Ascending aorta (tissue), 2 donors: ENCODE results near the gene ATXN10. TPM values are rescaled to one million over a fixed set of nuclear protein-coding genes. Genes with fewer than 3 reads are reported as not detected.

Experiments
- DNase-seq, 2 donors: peaks; one replicate each; pipeline ENCODE4 v3.0.0-alpha.2; 2019; ENCODE audit warnings: low spot score in 2 of 2
- H3K27ac ChIP-seq, 2 donors: fragments of 200-600 bp; sonication (generic); one replicate each; pipeline ENCODE4 v1.5.1; 2016 to 2017; ENCODE audit warnings: mild to moderate bottlenecking in 1 of 2
- H3K27me3 ChIP-seq: fragments of 200-600 bp; sonication (generic); one replicate; pipeline ENCODE4 v1.5.1; 2017
- H3K36me3 ChIP-seq, 2 donors: fragments of 200-600 bp; sonication (generic); one replicate each; pipeline ENCODE4 v1.5.1; 2016
- H3K4me1 ChIP-seq, 2 donors: fragments of 200-600 bp; sonication (generic); one replicate each; pipeline ENCODE4 v1.5.1; 2016 to 2017; ENCODE audit warnings: mild to moderate bottlenecking in 1 of 2
- H3K4me3 ChIP-seq, 2 donors: fragments of 200-600 bp; sonication (generic); one replicate each; pipeline ENCODE4 v1.5.1; 2016 to 2017; ENCODE audit warnings: mild to moderate bottlenecking in 1 of 2
- H3K9me3 ChIP-seq, 2 donors: fragments of 200-600 bp; sonication (generic); one replicate each; pipeline ENCODE4 v1.5.1; 2016
- CTCF ChIP-seq, 3 experiments: fragments of 200-600 bp in 2 of 3; fragments of 450-650 bp in 1 of 3; sonication (generic) in 2 of 3; IDR thresholded peaks; one replicate each; pipeline ENCODE4 v1.5.1; 2016 to 2019; ENCODE audit warnings: antibody characterized with exemption in 3 of 3, mild to moderate bottlenecking in 1 of 3, moderate library complexity in 1 of 3
- intact Hi-C: fragments of 100-400 bp; cut with DNase I; formaldehyde crosslinking; loops from one replicate; pipeline ENCODE4 v1.15.1; 2023
- total RNA-seq: library from RNA; depleted of rRNA; stranded (reverse); fragments of >200 nt; gene quantifications from one replicate; pipeline ENCODE4 v1.1.0, GENCODE V29; 2016

ATXN10 gene
- total RNA-seq, 1 donor from 2014 or later: 82.1 TPM

DNA sequence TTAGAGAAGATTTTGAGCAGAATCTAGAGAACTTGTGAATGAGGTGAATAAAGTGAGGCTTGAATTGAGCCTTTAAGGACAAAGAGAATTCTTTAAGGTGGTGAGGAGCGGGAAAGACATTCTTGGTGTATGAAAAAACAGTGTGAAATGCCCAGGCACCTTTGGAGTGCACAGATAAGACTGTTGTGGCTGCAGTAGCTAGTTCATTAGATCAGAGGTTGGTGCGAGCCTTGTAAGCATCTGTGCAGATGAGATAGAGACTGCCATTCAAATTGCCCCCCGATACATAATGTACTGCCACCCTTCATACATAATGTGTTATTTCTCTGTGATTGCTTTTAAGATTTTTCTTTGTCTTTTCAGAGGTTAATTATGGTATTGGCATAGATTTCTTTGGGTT is 31.3 kb downstream of the ATXN10 start:
- Histone ChIP-seq H3K4me1 (no peaks in the 10 kb centered on the region), H3K27ac (no peak overlapping the region), H3K4me3 (no peak overlapping the region), H3K36me3 (peaks cover 21 to 48% of the 10 kb centered on the region in 2 donors), H3K9me3 (no peaks in the 10 kb centered on the region), H3K27me3 (no peaks in the 10 kb centered on the region)
- TF ChIP-seq CTCF (IDR thresholded peaks at IDR 0.05): no peak
- no peak for DNase-seq
- intact Hi-C loops: no loop called here

DNA sequence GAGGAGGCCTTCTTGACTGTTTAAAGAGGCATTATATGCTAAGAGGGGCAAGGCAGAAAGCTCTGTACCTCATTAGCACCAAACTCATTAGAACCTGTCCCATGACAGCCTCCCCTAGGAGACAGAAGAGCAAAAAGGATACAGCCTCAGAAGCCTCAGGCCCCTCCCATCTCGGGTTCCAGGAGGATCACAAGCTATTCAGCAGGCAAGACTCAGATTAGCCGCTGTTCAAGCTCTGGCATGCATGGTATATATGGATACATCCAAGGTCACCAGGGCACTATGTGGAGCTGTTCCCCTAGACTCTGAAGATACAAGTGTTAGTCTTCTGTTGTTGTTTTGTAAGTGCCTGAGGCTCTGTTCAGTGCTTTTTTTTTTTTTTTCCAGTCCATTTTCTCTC is 32.1 kb downstream of the ATXN10 start:
- no peak for DNase-seq
- no peaks in the 10 kb centered on the region for H3K4me1 ChIP-seq
- H3K4me3 ChIP-seq: no peak overlapping the region
- no peak overlapping the region for H3K27ac ChIP-seq
- no peaks in the 10 kb centered on the region for H3K27me3 ChIP-seq
- H3K36me3 ChIP-seq: peaks cover 21 to 44% of the 10 kb centered on the region in 2 donors
- intact Hi-C loops: no loop called here
- no peak for TF ChIP-seq CTCF (IDR thresholded peaks at IDR 0.05)
- no peaks in the 10 kb centered on the region for H3K9me3 ChIP-seq

GRCh38 chr22:45704648-45705047 is 33.0 kb downstream of the ATXN10 start:
- Histone ChIP-seq H3K27me3 (no peaks in the 10 kb centered on the region), H3K9me3 (no peaks in the 10 kb centered on the region), H3K36me3 (peaks cover 21 to 44% of the 10 kb centered on the region in 2 donors), H3K27ac (no peak overlapping the region), H3K4me1 (peaks cover 0 to 3% of the 10 kb centered on the region in 2 donors), H3K4me3 (no peak overlapping the region)
- TF ChIP-seq CTCF (IDR thresholded peaks at IDR 0.05): no peak
- intact Hi-C loops: no loop called here
- DNase-seq: no peak

DNA sequence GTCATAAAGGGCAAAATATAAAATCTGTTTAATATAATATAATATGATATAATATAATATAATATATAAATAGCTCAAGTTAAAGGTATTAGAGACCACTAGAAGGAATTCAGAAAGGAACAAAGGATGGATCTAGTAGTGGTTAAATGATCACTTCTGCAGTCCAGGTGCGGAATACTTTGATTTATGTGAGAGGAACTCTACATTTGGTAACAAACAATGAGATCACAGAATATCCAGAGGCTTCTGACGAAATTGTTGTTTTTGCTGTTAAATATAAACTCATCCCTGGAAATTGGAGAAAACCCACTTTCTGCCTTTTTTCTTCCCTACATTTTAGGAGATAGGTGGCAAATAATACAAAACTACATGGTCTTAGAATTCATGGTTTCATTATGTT is 36.0 kb downstream of the ATXN10 start:
- H3K4me3 ChIP-seq: no peak overlapping the region
- peaks cover 0 to 3% of the 10 kb centered on the region in 2 donors for H3K4me1 ChIP-seq
- intact Hi-C loops: no loop called here
- TF ChIP-seq CTCF (IDR thresholded peaks at IDR 0.05): no peak
- peaks cover 13 to 20% of the 10 kb centered on the region in 2 donors for H3K36me3 ChIP-seq
- H3K27ac ChIP-seq: no peak overlapping the region
- no peak for DNase-seq
- no peaks in the 10 kb centered on the region for H3K27me3 ChIP-seq
- no peaks in the 10 kb centered on the region for H3K9me3 ChIP-seq

DNA sequence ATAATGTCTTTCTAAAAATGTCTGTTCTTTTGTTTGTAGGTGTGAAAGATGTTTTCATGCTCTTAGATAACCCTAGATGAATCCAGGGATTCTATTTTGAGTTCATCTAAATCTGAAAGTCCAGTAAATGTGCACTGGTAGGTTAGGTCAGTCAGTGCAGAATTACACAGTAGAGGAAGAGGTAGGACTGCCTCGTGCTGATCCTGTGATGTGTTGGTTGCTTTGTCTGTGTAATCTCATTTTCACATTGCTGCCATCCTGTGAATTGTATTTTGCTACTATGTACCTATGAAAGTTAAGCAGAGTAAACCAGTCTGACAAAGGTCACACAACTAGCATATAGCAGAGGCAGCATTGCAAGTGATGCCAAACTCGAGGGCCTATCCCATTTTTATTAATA is 36.5 kb downstream of the ATXN10 start:
- Histone ChIP-seq H3K4me3 (no peak overlapping the region), H3K27ac (no peak overlapping the region), H3K36me3 (peaks cover 8 to 16% of the 10 kb centered on the region in 2 donors), H3K9me3 (no peaks in the 10 kb centered on the region), H3K4me1 (peaks cover 0 to 3% of the 10 kb centered on the region in 2 donors), H3K27me3 (no peaks in the 10 kb centered on the region)
- no peak for DNase-seq
- intact Hi-C loops: no loop called here
- no peak for TF ChIP-seq CTCF (IDR thresholded peaks at IDR 0.05)
